Mesendoderm (in vitro differentiated cells): ENCODE measurements around the gene NSL1.

Experiments used
- DNase-seq: peaks from one replicate; pipeline ENCODE4 v3.0.0; 2013
- H2AK5ac ChIP-seq: 2 replicates; pipeline ENCODE4 v1.6.1; 2013; ENCODE audit warnings: low read length, inconsistent platforms
- H2BK120ac ChIP-seq: 2 replicates; pipeline ENCODE4 v1.6.1; 2013; ENCODE audit warnings: low read depth, mild to moderate bottlenecking, low read length, moderate library complexity, mixed read lengths
- H2BK15ac ChIP-seq: replicated peaks from 2 replicates; pipeline ENCODE4 v1.6.1; 2013; ENCODE audit warnings: low read depth, mild to moderate bottlenecking, moderate library complexity
- H2BK5ac ChIP-seq: 2 replicates; pipeline ENCODE4 v1.6.1; 2013; ENCODE audit warnings: low read length, inconsistent platforms
- H3K18ac ChIP-seq: 2 replicates; pipeline ENCODE4 v1.6.1; 2013; ENCODE audit warnings: mild to moderate bottlenecking, low read length, mixed read lengths
- H3K23ac ChIP-seq: one replicate; pipeline ENCODE4 v1.6.1; 2013; ENCODE audit warnings: low read length
- H3K27ac ChIP-seq: 2 replicates; pipeline ENCODE4 v1.5.1; 2013; ENCODE audit warnings: low read depth, mild to moderate bottlenecking, inconsistent platforms, low read length, moderate library complexity
- H3K27me3 ChIP-seq: 2 replicates; pipeline ENCODE4 v1.6.1; 2013; ENCODE audit warnings: low read length, control low read depth, mild to moderate bottlenecking, inconsistent platforms; ENCODE audit not compliant: insufficient read depth, poor library complexity
- H3K36me3 ChIP-seq: 2 replicates; pipeline ENCODE4 v1.6.1; 2013; ENCODE audit warnings: low read length, inconsistent platforms; ENCODE audit not compliant: control insufficient read depth, insufficient read depth
- H3K4ac ChIP-seq: one replicate; pipeline ENCODE4 v1.6.1; 2013; ENCODE audit warnings: low read depth, mild to moderate bottlenecking, low read length, moderate library complexity
- H3K4me1 ChIP-seq: 2 replicates; pipeline ENCODE4 v1.6.1; 2013; ENCODE audit warnings: low read depth, low read length, inconsistent platforms; ENCODE audit not compliant: control insufficient read depth
- H3K4me2 ChIP-seq: 2 replicates; pipeline ENCODE4 v1.6.1; 2013; ENCODE audit warnings: low read length
- H3K4me3 ChIP-seq: 2 replicates; pipeline ENCODE4 v1.5.1; 2013; ENCODE audit warnings: mild to moderate bottlenecking, low read length
- H3K56ac ChIP-seq: one replicate; pipeline ENCODE4 v1.6.1; 2013; ENCODE audit warnings: low read length
- H3K79me1 ChIP-seq: 2 replicates; pipeline ENCODE4 v1.6.1; 2013; ENCODE audit warnings: low read length, inconsistent platforms
- H3K79me2 ChIP-seq: 2 replicates; pipeline ENCODE4 v1.6.1; 2013; ENCODE audit warnings: mild to moderate bottlenecking, low read length; ENCODE audit not compliant: control insufficient read depth, insufficient read depth
- H3K9ac ChIP-seq: 2 replicates; pipeline ENCODE4 v1.6.1; 2013; ENCODE audit warnings: low read length, inconsistent platforms
- H4K5ac ChIP-seq: one replicate; pipeline ENCODE4 v1.6.1; 2013; ENCODE audit warnings: low read length
- H4K8ac ChIP-seq: one replicate; pipeline ENCODE4 v1.6.1; 2013; ENCODE audit warnings: low read depth, mild to moderate bottlenecking, control low read depth, low read length, moderate library complexity
- WGBS: extraction: QIAGEN DNeasy Blood & Tissue Kit; methylation state at CpG from one replicate; pipeline ENCODE4 v1.1.7; 2013; ENCODE audit warnings: low lambda C conversion rate, missing lambda C conversion rate; ENCODE audit not compliant: insufficient coverage; ENCODE audit errors: extremely low coverage; 5-methylcytosine and 5-hydroxymethylcytosine counted together

The NSL1 gene

DNA sequence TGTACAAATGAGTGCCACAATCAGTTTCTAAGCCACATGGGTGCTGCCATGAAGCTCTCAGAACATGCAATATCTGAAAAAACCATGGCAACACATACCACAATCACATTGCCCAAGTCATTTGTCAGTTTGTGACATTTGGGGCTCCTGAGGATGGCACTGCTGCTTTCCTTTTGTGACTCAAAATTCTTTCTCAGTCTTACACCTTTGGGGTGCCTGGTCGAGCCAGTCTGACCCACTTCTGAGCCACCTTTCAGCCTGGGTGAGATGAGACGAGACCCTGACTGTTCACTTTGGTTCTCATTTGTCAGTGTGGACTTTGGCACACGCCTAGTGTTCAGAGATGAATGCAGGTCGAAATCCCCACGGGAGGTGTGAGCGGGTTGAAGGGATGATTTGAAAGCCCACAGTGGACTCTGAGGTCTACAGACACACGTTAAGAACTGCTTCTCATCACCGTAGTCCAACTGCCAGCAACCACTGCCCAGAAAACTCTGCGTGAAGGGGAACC, 100.0 kb downstream of the NSL1 start:
- no CpG with 5 or more reads among the region's 9 CpGs for WGBS
- no peak overlapping the region for H2AK5ac ChIP-seq
- no peaks in the 10 kb centered on the region for H3K27me3 ChIP-seq
- no peaks in the 10 kb centered on the region for H3K4me1 ChIP-seq
- no peak overlapping the region for H2BK5ac ChIP-seq
- no peak overlapping the region for H3K23ac ChIP-seq
- no peak for DNase-seq
- no peaks in the 10 kb centered on the region for H3K79me1 ChIP-seq
- H4K8ac ChIP-seq: no peak overlapping the region
- no peaks in the 10 kb centered on the region for H3K79me2 ChIP-seq
- no peak overlapping the region for H2BK15ac ChIP-seq
- no peak overlapping the region for H3K4me2 ChIP-seq
- H4K5ac ChIP-seq: no peak overlapping the region
- H3K27ac ChIP-seq: no peak overlapping the region
- no peak overlapping the region for H2BK120ac ChIP-seq
- H3K18ac ChIP-seq: no peak overlapping the region
- H3K36me3 ChIP-seq: no peaks in the 10 kb centered on the region
- H3K4ac ChIP-seq: no peak overlapping the region
- H3K4me3 ChIP-seq: no peak overlapping the region
- H3K56ac ChIP-seq: no peak overlapping the region
- H3K9ac ChIP-seq: no peak overlapping the region

DNA sequence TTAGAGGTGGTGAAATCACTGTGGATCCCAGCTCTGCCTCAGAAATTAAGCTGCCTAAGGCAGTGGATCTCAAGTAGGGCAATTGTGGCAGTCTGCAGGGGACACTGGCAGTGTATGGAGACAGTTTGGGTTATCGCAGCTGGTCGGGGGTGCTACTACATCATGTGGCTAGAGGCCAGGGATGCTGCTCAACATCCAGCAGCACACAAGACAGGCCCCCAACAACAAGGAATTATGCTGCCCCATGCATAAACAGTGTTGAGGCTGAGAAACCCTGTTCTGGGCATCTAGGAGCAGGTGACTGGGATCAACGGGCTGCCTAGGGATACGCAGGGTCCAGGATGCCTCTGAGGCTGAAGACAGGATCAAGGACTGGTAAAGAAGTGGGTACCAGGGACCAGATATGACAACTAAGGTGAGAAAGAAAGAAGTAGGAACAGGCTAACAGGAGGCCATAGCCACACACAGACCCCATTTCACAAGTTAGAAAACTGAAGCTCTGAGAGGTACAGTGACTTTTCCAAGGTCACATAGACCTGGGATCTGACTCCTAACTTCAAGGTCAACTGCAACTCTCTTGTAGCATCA, 100.7 kb downstream of the NSL1 start:
- Histone ChIP-seq H4K5ac (no peak overlapping the region), H3K23ac (no peak overlapping the region), H2BK15ac (no peak overlapping the region), H3K79me2 (no peaks in the 10 kb centered on the region), H3K4me3 (no peak overlapping the region), H3K36me3 (no peaks in the 10 kb centered on the region), H3K18ac (no peak overlapping the region), H2AK5ac (no peak overlapping the region), H3K27me3 (no peaks in the 10 kb centered on the region), H2BK5ac (no peak overlapping the region), H3K27ac (no peak overlapping the region), H3K56ac (no peak overlapping the region), H3K9ac (no peak overlapping the region), H3K4me1 (no peaks in the 10 kb centered on the region), H4K8ac (no peak overlapping the region), H3K79me1 (no peaks in the 10 kb centered on the region), H3K4me2 (no peak overlapping the region), H3K4ac (no peak overlapping the region), H2BK120ac (no peak overlapping the region)
- no CpG with 5 or more reads among the region's 4 CpGs for WGBS
- DNase-seq: no peak

DNA sequence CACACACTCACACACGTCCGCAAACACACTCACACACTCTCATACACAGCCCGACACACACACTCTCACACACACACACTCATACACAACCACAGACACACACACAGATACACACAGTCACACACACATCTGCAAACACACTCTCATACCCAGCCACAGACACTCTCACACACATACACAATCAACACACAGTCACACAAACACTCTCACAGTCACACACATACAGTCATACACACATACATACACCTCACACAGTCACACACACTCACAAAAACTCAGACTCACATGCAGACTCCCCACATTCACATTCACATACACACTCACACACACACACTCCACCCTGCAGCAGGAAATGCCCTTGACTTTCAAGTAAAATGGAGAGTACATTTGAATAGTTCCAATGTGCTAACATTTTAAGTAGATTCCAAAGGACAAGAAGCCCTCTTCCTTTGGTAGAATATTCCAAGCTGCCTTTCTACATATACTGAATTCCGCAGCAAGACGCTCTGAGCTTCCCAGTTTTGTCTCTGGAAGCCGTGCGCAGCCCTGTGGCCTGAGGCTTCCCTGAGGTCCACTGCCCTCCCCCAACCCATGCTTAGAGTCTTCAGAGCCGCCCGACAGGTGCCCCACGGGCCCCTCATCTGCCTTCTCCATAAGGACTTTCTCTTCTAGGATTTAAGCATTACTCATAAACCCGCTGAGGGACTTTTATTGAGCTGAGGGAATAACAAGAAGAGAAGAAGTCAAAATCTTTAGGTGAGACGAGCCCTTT, 101.6 kb downstream of the NSL1 start:
- DNase-seq: no peak
- Histone ChIP-seq H3K23ac (no peak overlapping the region), H4K8ac (no peak overlapping the region), H3K18ac (no peak overlapping the region), H3K4ac (no peak overlapping the region), H2AK5ac (peak overlapping the region; percentile 45), H3K56ac (peak overlapping the region; percentile 57), H4K5ac (no peak overlapping the region), H2BK120ac (no peak overlapping the region), H3K79me2 (no peaks in the 10 kb centered on the region), H3K79me1 (no peaks in the 10 kb centered on the region), H2BK15ac (no peak overlapping the region), H3K36me3 (no peaks in the 10 kb centered on the region), H3K4me2 (no peak overlapping the region), H3K4me3 (no peak overlapping the region), H3K9ac (no peak overlapping the region), H3K4me1 (no peaks in the 10 kb centered on the region), H3K27me3 (no peaks in the 10 kb centered on the region), H2BK5ac (no peak overlapping the region), H3K27ac (no peak overlapping the region)
- 100% methylated on average over 2 of the region's 12 CpGs for WGBS

DNA sequence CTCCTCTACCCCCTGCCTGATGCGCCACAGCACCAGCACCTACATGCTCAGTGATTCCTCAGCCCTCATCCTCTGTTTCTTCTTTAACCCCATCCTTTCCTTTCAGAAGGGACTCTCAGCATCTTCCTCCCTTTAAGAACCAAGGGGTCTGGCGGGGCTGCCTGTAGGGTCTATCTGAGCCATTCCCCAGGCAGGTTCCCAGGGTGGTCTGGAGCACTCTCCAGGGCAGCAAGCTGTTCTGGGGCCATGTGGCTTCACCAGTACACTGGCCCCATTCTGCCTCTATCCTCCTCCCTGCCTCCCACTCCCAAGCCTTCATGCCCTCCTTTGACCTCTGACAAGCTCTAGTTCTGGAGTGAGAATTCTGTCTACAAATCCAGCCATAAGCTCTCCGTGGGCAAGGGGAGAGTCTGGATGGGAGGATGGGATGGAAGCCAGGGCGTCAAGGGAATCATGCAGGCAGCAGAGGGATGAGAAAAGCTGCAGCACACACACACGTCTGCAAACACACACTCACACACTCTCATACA, 102.3 kb downstream of the NSL1 start:
- DNase-seq: no peak
- Histone ChIP-seq H3K23ac (no peak overlapping the region), H4K5ac (no peak overlapping the region), H3K79me2 (no peaks in the 10 kb centered on the region), H2BK15ac (no peak overlapping the region), H3K18ac (no peak overlapping the region), H3K4me1 (no peaks in the 10 kb centered on the region), H3K79me1 (no peaks in the 10 kb centered on the region), H3K4ac (no peak overlapping the region), H2BK120ac (no peak overlapping the region), H2AK5ac (no peak overlapping the region), H3K9ac (no peak overlapping the region), H4K8ac (no peak overlapping the region), H3K27me3 (no peaks in the 10 kb centered on the region), H3K36me3 (no peaks in the 10 kb centered on the region), H3K4me2 (no peak overlapping the region), H3K27ac (no peak overlapping the region), H3K56ac (peak overlapping the region; percentile 57), H2BK5ac (no peak overlapping the region), H3K4me3 (no peak overlapping the region)
- WGBS: no CpG with 5 or more reads among the region's 5 CpGs

DNA sequence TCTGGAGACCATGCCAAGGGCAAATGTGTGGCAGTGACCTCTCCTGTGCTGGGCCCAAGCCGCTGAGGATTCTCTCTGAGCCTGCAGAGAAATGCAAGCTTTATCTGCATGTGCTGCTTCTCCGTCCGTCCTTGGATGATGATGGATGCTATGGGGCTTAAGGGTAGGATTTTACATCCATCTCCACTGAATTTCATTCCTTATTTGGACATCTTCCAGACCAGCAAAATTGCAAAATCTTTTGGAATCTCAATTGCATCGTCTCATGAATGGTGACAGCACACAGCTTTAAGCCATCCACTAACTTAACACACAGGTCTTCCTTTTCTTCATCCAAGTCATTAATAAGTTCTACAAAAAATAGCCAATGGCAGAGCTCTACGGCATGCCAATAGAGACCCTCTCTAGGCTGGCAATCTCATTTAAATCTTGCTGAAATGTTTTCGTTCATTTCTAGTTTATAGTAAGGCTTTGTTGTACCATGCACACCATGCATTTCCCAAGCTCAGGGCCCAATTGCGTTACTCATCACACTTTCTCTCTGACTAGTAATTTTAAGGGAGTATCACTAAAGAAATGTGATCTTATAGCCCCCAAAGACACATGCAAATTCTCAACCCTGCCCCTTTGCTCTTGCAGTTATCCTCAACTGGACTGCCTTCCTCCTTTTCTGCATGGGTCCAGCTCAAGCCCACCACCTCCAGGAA, 103.1 kb downstream of the NSL1 start:
- Histone ChIP-seq H3K18ac (no peak overlapping the region), H3K27me3 (no peaks in the 10 kb centered on the region), H4K8ac (no peak overlapping the region)

More for the DNA sequence above, 103.1 kb downstream of the NSL1 start:
- Histone ChIP-seq H3K4me1 (no peaks in the 10 kb centered on the region), H3K9ac (no peak overlapping the region), H3K4ac (no peak overlapping the region), H2AK5ac (no peak overlapping the region), H2BK5ac (no peak overlapping the region), H3K27ac (no peak overlapping the region), H2BK120ac (no peak overlapping the region), H3K36me3 (no peaks in the 10 kb centered on the region), H3K4me2 (no peak overlapping the region), H4K5ac (no peak overlapping the region), H3K4me3 (no peak overlapping the region), H3K79me1 (no peaks in the 10 kb centered on the region), H3K56ac (no peak overlapping the region), H2BK15ac (no peak overlapping the region), H3K79me2 (no peaks in the 10 kb centered on the region), H3K23ac (no peak overlapping the region)
- WGBS: no CpG with 5 or more reads among the region's 7 CpGs
- DNase-seq: no peak
